ENCODE measurements around the gene AGBL4.

The AGBL4 gene

DNA sequence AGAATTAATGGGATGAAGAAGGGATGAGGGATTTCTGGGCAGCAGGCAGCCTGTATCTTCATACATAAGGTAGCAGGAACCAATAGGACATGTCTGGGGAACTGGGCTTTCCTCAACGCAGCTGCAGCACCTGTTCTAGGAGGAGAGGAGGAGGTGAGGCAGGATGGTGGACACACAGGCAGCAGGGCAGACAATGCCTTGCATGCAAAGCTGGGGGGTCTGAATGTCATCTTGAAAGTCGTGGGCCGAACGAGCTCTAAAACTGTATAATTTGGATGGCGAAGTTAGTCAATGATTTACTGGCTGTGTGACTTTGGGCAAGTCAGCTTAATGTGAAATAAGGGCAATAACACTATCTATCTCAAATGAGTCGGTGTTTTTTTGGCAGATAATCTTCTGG, 1371.4 kb downstream of the AGBL4 start:
- H3K9me3 Mint-ChIP-seq: no peaks in the 10 kb centered on the region
- TF ChIP-seq, protein P1, sequence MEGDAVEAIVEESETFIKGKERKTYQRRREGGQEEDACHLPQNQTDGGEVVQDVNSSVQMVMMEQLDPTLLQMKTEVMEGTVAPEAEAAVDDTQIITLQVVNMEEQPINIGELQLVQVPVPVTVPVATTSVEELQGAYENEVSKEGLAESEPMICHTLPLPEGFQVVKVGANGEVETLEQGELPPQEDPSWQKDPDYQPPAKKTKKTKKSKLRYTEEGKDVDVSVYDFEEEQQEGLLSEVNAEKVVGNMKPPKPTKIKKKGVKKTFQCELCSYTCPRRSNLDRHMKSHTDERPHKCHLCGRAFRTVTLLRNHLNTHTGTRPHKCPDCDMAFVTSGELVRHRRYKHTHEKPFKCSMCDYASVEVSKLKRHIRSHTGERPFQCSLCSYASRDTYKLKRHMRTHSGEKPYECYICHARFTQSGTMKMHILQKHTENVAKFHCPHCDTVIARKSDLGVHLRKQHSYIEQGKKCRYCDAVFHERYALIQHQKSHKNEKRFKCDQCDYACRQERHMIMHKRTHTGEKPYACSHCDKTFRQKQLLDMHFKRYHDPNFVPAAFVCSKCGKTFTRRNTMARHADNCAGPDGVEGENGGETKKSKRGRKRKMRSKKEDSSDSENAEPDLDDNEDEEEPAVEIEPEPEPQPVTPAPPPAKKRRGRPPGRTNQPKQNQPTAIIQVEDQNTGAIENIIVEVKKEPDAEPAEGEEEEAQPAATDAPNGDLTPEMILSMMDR (IDR thresholded peaks at IDR 0.05; ENCODE audit: unreplicated experiment in 3 of 3): no peak
- H3K27ac Mint-ChIP-seq: no peak overlapping the region
- H3K27me3 Mint-ChIP-seq (ENCODE audit: low read depth): peaks cover 24% of the 10 kb centered on the region
- no peaks in the 10 kb centered on the region for H3K36me3 Mint-ChIP-seq (ENCODE audit: low read depth)
- H3K4me1 Mint-ChIP-seq: no peaks in the 10 kb centered on the region
- H3K4me3 Mint-ChIP-seq: no peak overlapping the region

DNA sequence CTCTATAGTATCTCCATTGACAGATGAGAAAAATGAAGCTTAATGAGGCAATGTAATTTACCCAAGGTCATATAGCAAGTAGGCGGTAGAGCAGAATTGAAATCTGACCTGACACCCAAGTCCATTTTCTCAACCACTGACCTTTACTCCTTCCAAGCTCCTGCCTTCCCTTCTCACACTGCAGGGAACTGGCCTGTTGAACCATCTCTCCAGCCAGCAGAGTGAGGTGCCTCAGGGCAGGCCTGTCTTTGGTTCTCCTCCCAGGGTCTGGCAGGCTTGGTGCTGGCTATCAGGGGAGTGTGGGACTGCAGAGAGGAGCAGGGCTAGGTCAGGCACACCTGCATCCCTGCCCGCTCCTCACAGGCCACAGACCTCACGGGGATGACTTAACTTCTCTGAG, 1373.9 kb downstream of the AGBL4 start:
- peaks cover 36% of the 10 kb centered on the region for H3K27me3 Mint-ChIP-seq (ENCODE audit: low read depth)
- H3K27ac Mint-ChIP-seq: no peak overlapping the region
- H3K4me1 Mint-ChIP-seq: no peaks in the 10 kb centered on the region
- no peaks in the 10 kb centered on the region for H3K9me3 Mint-ChIP-seq
- no peaks in the 10 kb centered on the region for H3K36me3 Mint-ChIP-seq (ENCODE audit: low read depth)
- TF ChIP-seq, protein P1 (IDR thresholded peaks at IDR 0.05; ENCODE audit: unreplicated experiment in 3 of 3): no peak
- no peak overlapping the region for H3K4me3 Mint-ChIP-seq

DNA sequence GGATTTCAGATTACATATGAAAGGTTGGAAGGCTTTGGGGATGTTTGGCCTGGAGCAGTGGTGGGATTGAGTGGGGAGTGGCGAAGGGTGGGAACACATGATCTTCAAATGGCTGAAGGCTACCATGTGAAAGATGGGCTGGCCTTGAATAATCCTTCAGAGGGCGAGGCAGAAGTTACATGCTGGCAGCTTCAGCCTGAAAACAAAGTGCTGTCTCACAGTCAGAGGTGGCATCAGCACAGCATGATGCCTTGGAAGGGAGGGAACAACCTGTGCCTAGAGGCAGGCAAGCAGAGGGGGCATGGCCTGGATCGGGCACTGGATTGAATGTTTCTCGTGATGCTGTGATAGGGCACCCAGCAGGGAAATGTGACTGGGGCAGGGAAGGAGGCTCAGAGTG, 1377.9 kb downstream of the AGBL4 start:
- Mint-ChIP-seq H3K36me3 (ENCODE audit: low read depth) (no peaks in the 10 kb centered on the region), H3K4me1 (no peaks in the 10 kb centered on the region), H3K4me3 (no peak overlapping the region), H3K27ac (no peak overlapping the region), H3K27me3 (ENCODE audit: low read depth) (peaks cover 49% of the 10 kb centered on the region), H3K9me3 (no peaks in the 10 kb centered on the region)
- TF ChIP-seq, protein P1 (IDR thresholded peaks at IDR 0.05; ENCODE audit: unreplicated experiment in 3 of 3): no peak

DNA sequence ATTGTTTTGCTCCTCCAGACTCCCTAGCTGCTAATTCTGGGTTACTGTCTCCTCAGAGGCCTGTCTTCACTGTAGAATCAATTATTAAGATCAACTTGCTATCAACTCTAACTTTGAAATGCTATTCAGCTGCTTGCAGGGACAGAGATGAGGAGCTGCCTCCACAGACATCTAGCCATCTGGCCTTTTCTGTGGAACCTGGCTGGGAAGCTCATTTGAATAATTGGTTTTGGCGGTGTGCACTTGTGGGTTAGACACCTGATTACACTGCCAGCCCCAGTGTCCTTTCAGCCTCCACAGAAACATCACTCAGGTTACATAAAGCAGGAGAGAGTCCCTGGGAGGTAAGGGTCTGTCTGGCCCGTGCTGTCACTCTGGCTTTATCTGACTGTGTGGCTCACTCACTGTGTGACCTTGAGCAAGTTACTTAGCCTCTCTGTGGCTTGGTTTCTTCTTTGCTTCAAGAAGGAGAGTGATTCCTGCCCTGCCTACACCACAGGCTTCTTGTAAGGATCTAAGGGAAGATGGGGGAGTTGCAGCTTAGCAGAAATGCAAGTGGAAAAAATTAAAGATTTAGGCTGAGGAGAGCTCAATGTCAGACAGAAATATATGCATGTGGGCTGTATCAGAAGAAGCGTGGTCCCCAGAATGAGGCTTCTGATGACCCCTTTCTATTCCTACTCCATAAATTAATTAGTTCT, 1378.7 kb downstream of the AGBL4 start:
- Mint-ChIP-seq H3K9me3 (no peaks in the 10 kb centered on the region), H3K27ac (no peak overlapping the region), H3K27me3 (ENCODE audit: low read depth) (peaks cover 53% of the 10 kb centered on the region), H3K4me3 (no peak overlapping the region), H3K36me3 (ENCODE audit: low read depth) (no peaks in the 10 kb centered on the region), H3K4me1 (no peaks in the 10 kb centered on the region)
- TF ChIP-seq, protein P1 (IDR thresholded peaks at IDR 0.05; ENCODE audit: unreplicated experiment in 3 of 3): no peak

DNA sequence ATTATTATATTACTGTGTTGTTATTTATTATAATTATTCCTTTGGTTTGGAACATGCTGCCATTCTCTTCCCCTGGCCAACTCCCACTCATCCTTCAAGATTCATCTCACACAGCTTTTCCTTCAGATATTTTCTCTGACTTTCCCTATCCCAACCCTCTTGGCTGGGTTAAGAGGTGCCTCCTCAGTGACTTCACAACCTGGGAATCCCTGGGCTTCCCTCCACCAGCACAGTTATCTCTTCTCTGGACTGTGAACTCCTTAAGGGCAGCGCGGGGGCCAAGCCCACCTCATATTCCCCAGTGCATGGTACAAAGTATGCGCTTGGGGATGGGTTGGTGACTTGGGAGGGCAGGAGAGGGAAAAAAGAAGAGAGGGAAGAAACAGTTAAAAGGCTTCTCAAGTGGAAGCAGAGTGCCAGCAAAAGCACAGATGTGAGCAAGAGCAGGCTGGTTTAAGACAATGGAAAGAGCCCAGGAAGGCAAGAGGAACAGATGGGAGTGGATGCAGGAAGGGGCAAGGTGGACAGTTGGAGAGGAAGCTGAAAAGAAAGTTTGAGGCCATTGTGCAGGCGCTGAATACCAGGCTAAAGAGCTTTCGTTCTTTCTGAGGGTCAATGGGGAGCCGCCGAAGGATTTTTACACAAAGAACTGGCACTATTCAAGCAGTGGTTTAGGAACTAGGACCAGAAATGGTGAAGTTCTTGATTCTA, 1379.4 kb downstream of the AGBL4 start:
- Mint-ChIP-seq H3K4me3 (no peak overlapping the region), H3K27ac (no peak overlapping the region), H3K4me1 (no peaks in the 10 kb centered on the region), H3K9me3 (no peaks in the 10 kb centered on the region), H3K27me3 (ENCODE audit: low read depth) (peaks cover 53% of the 10 kb centered on the region), H3K36me3 (ENCODE audit: low read depth) (no peaks in the 10 kb centered on the region)
- TF ChIP-seq, protein P1 (IDR thresholded peaks at IDR 0.05; ENCODE audit: unreplicated experiment in 3 of 3): no peak

DNA sequence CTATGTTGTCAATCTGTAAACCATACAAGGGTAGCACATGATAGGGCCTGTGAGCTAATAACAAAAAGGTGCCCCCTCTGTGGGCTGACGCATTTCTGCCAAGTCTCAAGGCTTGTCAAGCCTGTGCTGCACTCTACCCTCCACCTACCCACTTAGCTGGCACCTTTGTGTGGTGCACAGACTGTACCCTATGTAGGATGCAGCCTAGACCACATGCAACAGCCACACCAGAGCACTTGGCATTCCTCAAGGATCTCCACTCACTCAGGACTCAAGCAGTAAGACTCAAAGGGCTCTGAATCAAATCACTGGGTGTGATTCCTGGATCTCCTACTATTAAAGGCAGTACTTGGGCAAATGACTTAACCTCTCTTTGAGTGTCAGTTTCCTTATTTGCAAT, 1380.6 kb downstream of the AGBL4 start:
- H3K4me3 Mint-ChIP-seq: no peak overlapping the region
- TF ChIP-seq, protein P1 (IDR thresholded peaks at IDR 0.05; ENCODE audit: unreplicated experiment in 3 of 3): no peak
- no peaks in the 10 kb centered on the region for H3K4me1 Mint-ChIP-seq
- H3K36me3 Mint-ChIP-seq (ENCODE audit: low read depth): no peaks in the 10 kb centered on the region
- no peak overlapping the region for H3K27ac Mint-ChIP-seq
- H3K27me3 Mint-ChIP-seq (ENCODE audit: low read depth): peaks cover 59% of the 10 kb centered on the region
- H3K9me3 Mint-ChIP-seq: no peaks in the 10 kb centered on the region

All from nephron (organoid).